ENCODE results near the gene CTNNA3.

DNA sequence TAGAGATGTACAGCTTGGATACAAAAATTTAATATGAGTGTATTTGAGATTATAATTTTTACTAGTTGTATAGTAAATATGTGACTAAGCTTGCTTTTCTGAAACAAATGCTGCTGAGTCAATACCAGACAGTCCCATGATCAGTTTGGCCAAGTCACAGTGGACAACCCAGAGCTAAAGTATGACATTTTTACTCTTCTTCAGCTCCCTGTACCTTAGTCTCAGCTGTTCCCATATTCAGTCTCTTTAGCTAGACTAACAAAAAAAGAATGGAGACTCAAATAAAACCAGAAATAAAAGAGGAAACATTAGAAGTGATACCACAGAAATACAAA lies 189.3 kb downstream of the CTNNA3 start:
- TF ChIP-seq, protein P1, sequence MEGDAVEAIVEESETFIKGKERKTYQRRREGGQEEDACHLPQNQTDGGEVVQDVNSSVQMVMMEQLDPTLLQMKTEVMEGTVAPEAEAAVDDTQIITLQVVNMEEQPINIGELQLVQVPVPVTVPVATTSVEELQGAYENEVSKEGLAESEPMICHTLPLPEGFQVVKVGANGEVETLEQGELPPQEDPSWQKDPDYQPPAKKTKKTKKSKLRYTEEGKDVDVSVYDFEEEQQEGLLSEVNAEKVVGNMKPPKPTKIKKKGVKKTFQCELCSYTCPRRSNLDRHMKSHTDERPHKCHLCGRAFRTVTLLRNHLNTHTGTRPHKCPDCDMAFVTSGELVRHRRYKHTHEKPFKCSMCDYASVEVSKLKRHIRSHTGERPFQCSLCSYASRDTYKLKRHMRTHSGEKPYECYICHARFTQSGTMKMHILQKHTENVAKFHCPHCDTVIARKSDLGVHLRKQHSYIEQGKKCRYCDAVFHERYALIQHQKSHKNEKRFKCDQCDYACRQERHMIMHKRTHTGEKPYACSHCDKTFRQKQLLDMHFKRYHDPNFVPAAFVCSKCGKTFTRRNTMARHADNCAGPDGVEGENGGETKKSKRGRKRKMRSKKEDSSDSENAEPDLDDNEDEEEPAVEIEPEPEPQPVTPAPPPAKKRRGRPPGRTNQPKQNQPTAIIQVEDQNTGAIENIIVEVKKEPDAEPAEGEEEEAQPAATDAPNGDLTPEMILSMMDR (conservative IDR thresholded peaks at IDR 0.05; ENCODE audit: low read depth, low read length): no peak
- TF ChIP-seq RAD21 (IDR thresholded peaks at IDR 0.05; ENCODE audit: low read length): no peak
- no peak for TF ChIP-seq CEBPB (IDR thresholded peaks at IDR 0.05; ENCODE audit: low read depth, low read length)
